SU-DHL-6 (cell line): ENCODE measurements around the gene ZNF467.

Experiments used
- H2AFZ ChIP-seq: fragments of 200-600 bp; sonication (generic); 2 replicates; pipeline ENCODE4 v1.6.1; 2014; ENCODE audit warnings: low read depth, mild to moderate bottlenecking, moderate library complexity, mixed read lengths, antibody characterized with exemption, low read length; ENCODE audit not compliant: severe bottlenecking
- H3F3A ChIP-seq: fragments of 200-600 bp; shearing (Covaris generic); 2 replicates; pipeline ENCODE4 v1.6.0; 2016; ENCODE audit warnings: antibody characterized with exemption, mild to moderate bottlenecking; ENCODE audit not compliant: insufficient read depth
- H3K27ac ChIP-seq: fragments of 200-600 bp; sonication (generic); 2 replicates; pipeline ENCODE4 v1.5.1; 2016; ENCODE audit warnings: low read depth, mild to moderate bottlenecking, low read length, moderate library complexity, mixed read lengths
- H3K27me3 ChIP-seq: fragments of 200-600 bp; sonication (generic), shearing (Covaris generic); 2 replicates; pipeline ENCODE4 v1.6.0; 2014; ENCODE audit warnings: mild to moderate bottlenecking, low read length
- H3K36me3 ChIP-seq: fragments of 200-600 bp; sonication (generic); 2 replicates; pipeline ENCODE4 v1.6.1; 2014; ENCODE audit warnings: mild to moderate bottlenecking, low read length, mixed read lengths
- H3K4me2 ChIP-seq: fragments of 300-600, 200-600 bp; shearing (Covaris generic), sonication (generic); 2 replicates; pipeline ENCODE4 v1.6.0; 2014; ENCODE audit warnings: low read length, low read depth, mild to moderate bottlenecking; ENCODE audit not compliant: poor library complexity, severe bottlenecking
- H3K4me3 ChIP-seq: fragments of 200-600 bp; sonication (generic); 2 replicates; pipeline ENCODE4 v1.5.1; 2014; ENCODE audit warnings: antibody characterized with exemption, low read length, mild to moderate bottlenecking, mixed read lengths; ENCODE audit not compliant: insufficient read depth, poor library complexity, severe bottlenecking
- H3K79me2 ChIP-seq: fragments of 200-600 bp; sonication (generic); 2 replicates; pipeline ENCODE4 v1.6.1; 2014; ENCODE audit warnings: mild to moderate bottlenecking, low read length, moderate library complexity; ENCODE audit not compliant: insufficient read depth
- H3K9ac ChIP-seq: fragments of 200-600 bp; sonication (generic); 2 replicates; pipeline ENCODE4 v1.7.0; 2014; ENCODE audit warnings: mild to moderate bottlenecking, low read length
- H3K9me2 ChIP-seq: fragments of 200-600 bp; sonication (generic); replicated peaks from 2 replicates; pipeline ENCODE4 v1.6.1; 2014; ENCODE audit warnings: low read length; ENCODE audit not compliant: insufficient read depth
- H3K9me3 ChIP-seq: fragments of 200-600 bp; sonication (generic); 2 replicates; pipeline ENCODE4 v1.6.1; 2014; ENCODE audit warnings: low read length, mixed read lengths; ENCODE audit not compliant: insufficient read depth
- H4K20me1 ChIP-seq: fragments of 200-600 bp; sonication (generic); 2 replicates; pipeline ENCODE4 v1.6.1; 2014; ENCODE audit warnings: low read depth, mild to moderate bottlenecking, antibody characterized with exemption, low read length, moderate library complexity, mixed read lengths
- CTCF ChIP-seq: fragments of 200-600 bp; sonication (generic); IDR thresholded peaks from one replicate; pipeline ENCODE4 v1.5.1; 2017; ENCODE audit warnings: antibody characterized with exemption, mild to moderate bottlenecking, low read length, moderate library complexity; ENCODE audit not compliant: insufficient read depth, poor library complexity, severe bottlenecking
- EZH2phosphoT487 ChIP-seq: fragments of 200-600 bp; sonication (generic), shearing (Covaris generic); conservative IDR thresholded peaks from 2 replicates; pipeline ENCODE4 v1.6.1; 2018; ENCODE audit warnings: mild to moderate bottlenecking, antibody characterized with exemption, low read length, moderate library complexity, mixed read lengths

The ZNF467 gene

GRCh38 chr7:149808311-149808710 is 34.9 kb upstream of the ZNF467 start:
- TF ChIP-seq EZH2phosphoT487 (no peak), CTCF (no peak)
- H3F3A ChIP-seq = no peaks in the 10 kb centered on the region
- H3K4me3 ChIP-seq = no peak overlapping the region
- H3K9me2 ChIP-seq = no peaks in the 10 kb centered on the region
- H2AFZ ChIP-seq = no peak overlapping the region
- no peaks in the 10 kb centered on the region for H3K36me3 ChIP-seq
- no peak overlapping the region for H3K4me2 ChIP-seq
- H3K27me3 ChIP-seq = no peaks in the 10 kb centered on the region
- no peak overlapping the region for H3K27ac ChIP-seq
- no peak overlapping the region for H3K9ac ChIP-seq
- H3K9me3 ChIP-seq = no peaks in the 10 kb centered on the region
- H3K79me2 ChIP-seq = no peaks in the 10 kb centered on the region
- H4K20me1 ChIP-seq = no peaks in the 10 kb centered on the region

- Histone ChIP-seq H3K4me3 (no peak overlapping the region), H3F3A (no peaks in the 10 kb centered on the region), H3K27ac (no peak overlapping the region), H3K9ac (no peak overlapping the region), H4K20me1 (no peaks in the 10 kb centered on the region), H3K79me2 (no peaks in the 10 kb centered on the region), H3K9me3 (no peaks in the 10 kb centered on the region), H3K27me3 (no peaks in the 10 kb centered on the region), H2AFZ (no peak overlapping the region), H3K9me2 (no peaks in the 10 kb centered on the region), H3K36me3 (no peaks in the 10 kb centered on the region), H3K4me2 (no peak overlapping the region)
- TF ChIP-seq EZH2phosphoT487 (no peak), CTCF (no peak)
Observed at GRCh38 chr7:149806726-149807125, 33.3 kb upstream of the ZNF467 start.

GRCh38 chr7:149804106-149804505 is 30.7 kb upstream of the ZNF467 start:
- H3K4me3 ChIP-seq = no peak overlapping the region
- no peak for TF ChIP-seq EZH2phosphoT487
- TF ChIP-seq CTCF = no peak
- no peaks in the 10 kb centered on the region for H3K27me3 ChIP-seq
- H3K9ac ChIP-seq = no peak overlapping the region
- no peak overlapping the region for H3K4me2 ChIP-seq
- no peak overlapping the region for H3K27ac ChIP-seq
- H4K20me1 ChIP-seq = no peaks in the 10 kb centered on the region
- no peaks in the 10 kb centered on the region for H3K36me3 ChIP-seq
- H3F3A ChIP-seq = no peaks in the 10 kb centered on the region
- H3K9me3 ChIP-seq = no peaks in the 10 kb centered on the region
- no peak overlapping the region for H2AFZ ChIP-seq
- no peaks in the 10 kb centered on the region for H3K9me2 ChIP-seq
- H3K79me2 ChIP-seq = no peaks in the 10 kb centered on the region
